Endothelial cell of umbilical vein (primary cell): ENCODE results near the gene TTC13.

Experiments
- EZH2 ChIP-seq: IDR thresholded peaks from 2 replicates; pipeline ENCODE4 v1.6.1; 2012; ENCODE audit warnings: borderline replicate concordance, low read depth, mild to moderate bottlenecking, moderate library complexity, low read length, inconsistent platforms; ENCODE audit not compliant: severe bottlenecking
- POLR2A ChIP-seq: IDR thresholded peaks from 2 replicates; pipeline ENCODE4 v1.6.1; 2012; ENCODE audit warnings: low read depth, mild to moderate bottlenecking, control low read depth, low read length
- TF ChIP-seq, protein P1 (sequence below), 2 donors: IDR thresholded peaks; 1 replicate in 1 of 2; 2 replicates in 1 of 2; pipeline ENCODE4 v1.5.1; 2011; ENCODE audit warnings: low read length in 2 of 2, mild to moderate bottlenecking in 2 of 2, moderate library complexity in 2 of 2, control low read depth in 1 of 2, inconsistent platforms in 1 of 2, low read depth in 1 of 2; ENCODE audit not compliant: insufficient read depth in 1 of 2; ENCODE audit errors: extremely low read depth in 1 of 2

DNA sequence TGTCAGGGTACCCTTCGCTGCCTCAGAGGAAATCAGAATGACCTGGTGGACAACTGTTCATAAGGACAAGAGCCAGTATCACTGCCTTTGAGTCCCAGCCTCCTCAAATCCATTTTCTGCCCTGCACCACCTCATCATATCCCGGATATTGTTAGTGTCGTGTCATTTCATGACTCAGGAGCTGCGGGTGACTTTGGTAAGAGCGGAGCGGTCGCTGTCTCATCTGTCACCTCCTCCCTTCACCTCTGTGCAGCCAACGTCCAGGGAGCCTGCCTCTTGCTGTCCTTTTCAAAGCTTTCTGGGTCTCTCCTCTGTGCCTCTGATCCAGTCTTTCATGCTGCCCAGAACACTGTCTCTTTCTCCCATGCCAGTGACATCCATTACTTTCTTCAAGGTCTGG is 103.3 kb downstream of the TTC13 start:
- TF ChIP-seq POLR2A (no peak), EZH2 (no peak)
- TF ChIP-seq, protein P1, sequence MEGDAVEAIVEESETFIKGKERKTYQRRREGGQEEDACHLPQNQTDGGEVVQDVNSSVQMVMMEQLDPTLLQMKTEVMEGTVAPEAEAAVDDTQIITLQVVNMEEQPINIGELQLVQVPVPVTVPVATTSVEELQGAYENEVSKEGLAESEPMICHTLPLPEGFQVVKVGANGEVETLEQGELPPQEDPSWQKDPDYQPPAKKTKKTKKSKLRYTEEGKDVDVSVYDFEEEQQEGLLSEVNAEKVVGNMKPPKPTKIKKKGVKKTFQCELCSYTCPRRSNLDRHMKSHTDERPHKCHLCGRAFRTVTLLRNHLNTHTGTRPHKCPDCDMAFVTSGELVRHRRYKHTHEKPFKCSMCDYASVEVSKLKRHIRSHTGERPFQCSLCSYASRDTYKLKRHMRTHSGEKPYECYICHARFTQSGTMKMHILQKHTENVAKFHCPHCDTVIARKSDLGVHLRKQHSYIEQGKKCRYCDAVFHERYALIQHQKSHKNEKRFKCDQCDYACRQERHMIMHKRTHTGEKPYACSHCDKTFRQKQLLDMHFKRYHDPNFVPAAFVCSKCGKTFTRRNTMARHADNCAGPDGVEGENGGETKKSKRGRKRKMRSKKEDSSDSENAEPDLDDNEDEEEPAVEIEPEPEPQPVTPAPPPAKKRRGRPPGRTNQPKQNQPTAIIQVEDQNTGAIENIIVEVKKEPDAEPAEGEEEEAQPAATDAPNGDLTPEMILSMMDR (IDR thresholded peaks at IDR 0.05; ENCODE audit: extremely low read depth in 1 of 2, insufficient read depth in 1 of 2, low read depth in 1 of 2, low read length in 2 of 2): no peak
